HG02943 (cell line): ENCODE measurements around the gene CCNY.

Experiments
- ATAC-seq: cut with Tn5 transposase; IDR thresholded peaks from one replicate; pipeline ENCODE4 v1.9.1; 2021; ENCODE audit warnings: mild to moderate bottlenecking, low read depth, moderate library complexity; ENCODE audit not compliant: unreplicated experiment

The CCNY gene

DNA sequence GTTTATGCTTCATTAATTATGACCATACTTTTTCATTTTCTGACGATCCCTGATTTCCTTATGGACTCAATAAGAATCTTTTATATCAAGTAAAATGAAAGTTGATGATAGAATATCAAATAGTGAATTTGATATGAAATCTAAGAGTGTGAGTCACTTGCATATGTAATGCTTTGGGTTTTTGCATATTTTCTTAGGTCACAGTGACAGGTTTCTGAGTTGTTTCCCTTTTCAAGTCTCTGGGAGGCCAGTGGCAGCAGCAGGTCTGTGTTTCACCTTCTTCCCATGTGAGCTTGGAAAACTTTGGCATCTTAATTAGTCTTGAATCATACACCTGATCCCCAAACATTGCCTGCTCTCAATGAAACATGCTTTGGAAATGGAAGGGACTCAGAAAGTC, 234.1 kb downstream of the CCNY start:
- ATAC-seq = no peak

- no peak for ATAC-seq
Measured at GRCh38 chr10:35572583-35572982, 236.3 kb downstream of the CCNY start.

DNA sequence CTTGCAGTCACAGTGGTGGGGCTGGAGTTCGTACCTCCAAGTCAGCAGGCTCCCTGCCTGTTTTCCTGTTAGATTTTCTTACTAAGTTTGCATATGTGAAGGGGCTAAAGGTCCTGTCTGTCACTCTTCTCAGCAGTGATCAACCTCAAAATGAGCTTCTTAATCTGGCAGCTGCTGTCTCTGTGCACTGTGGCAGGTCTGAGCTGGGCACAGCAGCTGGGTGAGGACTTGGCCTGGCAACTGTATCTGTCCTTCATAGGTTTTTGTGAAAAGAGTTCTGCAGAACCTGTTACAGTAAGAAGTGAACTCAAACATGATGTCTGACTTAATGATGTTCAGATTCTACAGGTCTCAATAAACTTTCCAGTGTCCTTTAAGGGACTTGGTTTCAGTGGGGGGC, 237.5 kb downstream of the CCNY start:
- no peak for ATAC-seq

DNA sequence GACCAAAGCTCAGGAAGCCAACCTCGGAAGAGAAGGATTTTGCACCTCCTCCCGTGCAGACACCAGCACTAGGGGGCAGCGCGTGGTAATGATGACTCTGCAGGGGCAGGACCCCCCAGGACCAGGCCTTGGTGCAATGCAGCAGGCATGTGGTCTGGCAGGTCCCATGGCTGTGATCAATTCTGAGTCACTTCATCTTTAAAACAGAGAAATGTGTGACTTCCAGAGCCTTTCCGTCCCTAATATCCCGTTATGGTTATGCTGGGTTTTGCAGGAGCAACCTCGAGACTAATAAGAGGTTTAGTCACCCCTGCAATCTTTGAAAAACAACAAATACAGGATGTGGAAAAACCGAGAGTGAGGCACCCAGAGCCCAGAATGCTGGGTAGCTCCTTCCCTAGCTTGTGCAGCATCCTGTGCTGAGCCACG, 238.6 kb downstream of the CCNY start:
- ATAC-seq = no peak

- ATAC-seq = no peak
Measured at GRCh38 chr10:35575640-35576039, 239.3 kb downstream of the CCNY start.

GRCh38 chr10:35576730-35577129, 240.4 kb downstream of the CCNY start:
- no peak for ATAC-seq

DNA sequence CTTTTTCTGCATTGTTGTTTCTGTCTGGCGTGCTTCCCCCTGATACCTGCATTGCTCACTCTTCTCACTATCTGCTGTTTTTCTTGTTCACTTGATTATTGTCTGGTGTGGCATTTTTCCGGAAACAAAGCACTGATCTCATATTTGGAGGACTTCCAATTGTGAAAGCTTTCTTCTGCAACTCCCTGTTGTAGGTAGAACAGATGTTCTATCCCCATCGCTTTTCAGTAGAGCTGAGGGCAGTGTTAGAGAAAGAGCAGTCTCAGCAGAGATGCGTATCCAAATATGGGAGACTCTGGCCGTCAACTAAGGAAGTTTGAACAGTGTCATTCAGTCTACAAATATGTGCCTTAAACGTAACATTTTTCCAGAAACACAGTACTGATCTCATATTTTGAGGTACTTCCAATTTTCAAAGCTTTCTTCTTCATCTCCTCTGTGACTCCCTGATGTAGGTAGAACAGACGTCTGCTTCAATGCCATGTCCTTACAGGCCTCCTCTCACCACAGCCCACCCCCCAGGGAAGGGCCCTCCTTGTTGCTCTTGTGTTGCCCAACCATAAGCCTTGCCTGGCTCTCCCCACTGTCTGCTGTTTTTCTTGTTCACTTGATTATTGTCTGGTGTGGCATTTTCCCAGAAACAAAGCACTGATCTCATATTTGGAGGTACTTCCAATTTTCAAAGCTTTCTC, 241.8 kb downstream of the CCNY start:
- no peak for ATAC-seq

DNA sequence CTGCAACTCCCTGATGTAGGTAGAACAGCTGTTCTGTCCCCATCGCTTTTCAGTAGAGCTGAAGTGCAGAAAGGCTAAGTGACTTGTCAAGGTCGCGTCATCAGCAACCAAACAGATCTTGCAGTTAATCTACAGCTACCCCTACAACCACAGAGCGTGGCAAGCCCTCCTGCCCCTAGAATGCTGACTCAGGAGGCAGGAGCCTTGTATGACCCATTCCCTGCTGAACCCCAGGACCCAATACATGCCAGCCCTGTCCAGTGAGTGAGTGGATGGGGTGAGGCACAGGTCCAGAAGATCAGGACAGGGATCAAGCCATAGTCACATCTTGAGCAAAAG, 242.3 kb downstream of the CCNY start:
- no peak for ATAC-seq

DNA sequence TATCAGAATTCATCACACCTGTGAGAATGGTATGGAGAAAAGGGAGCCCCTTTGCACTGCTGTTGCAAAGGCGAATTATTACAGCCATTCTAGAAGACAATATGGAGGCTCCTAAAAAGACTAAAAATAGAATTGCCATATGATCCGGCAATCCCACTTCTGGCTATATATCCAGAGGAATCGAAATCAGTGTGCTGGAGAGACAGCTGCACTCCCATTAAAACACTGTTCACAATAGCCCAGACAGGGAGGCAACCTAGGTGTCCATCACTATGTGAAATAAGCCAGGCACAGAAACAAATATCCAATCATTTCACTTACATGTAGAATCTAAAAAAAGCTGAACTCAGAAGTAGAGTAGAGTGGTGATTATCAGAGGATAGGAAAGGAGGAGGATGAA, 242.8 kb downstream of the CCNY start:
- no peak for ATAC-seq

GRCh38 chr10:35579726-35580422, 243.6 kb downstream of the CCNY start:
- ATAC-seq = no peak

- ATAC-seq = no peak
Measured at GRCh38 chr10:35580423-35580770, 244.1 kb downstream of the CCNY start.

DNA sequence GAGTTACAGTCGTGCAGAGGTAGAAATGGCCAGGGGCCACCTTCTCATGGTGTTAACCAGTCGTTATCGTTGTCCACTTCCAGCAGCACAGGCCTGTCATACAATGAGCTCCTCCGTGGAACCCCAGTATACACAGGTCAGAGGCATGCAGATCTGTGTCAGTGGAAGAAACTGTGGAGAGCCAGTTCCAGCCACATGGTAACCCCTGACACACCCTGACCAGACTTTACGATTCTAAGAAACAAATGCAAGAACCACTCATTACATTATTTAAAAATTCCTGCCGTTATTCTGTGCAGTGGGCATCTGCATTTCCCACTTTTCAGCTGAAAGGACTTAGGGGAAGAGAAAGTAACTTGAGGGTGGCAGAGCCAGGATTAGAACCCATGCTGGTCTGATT, 245.3 kb downstream of the CCNY start:
- no peak for ATAC-seq

DNA sequence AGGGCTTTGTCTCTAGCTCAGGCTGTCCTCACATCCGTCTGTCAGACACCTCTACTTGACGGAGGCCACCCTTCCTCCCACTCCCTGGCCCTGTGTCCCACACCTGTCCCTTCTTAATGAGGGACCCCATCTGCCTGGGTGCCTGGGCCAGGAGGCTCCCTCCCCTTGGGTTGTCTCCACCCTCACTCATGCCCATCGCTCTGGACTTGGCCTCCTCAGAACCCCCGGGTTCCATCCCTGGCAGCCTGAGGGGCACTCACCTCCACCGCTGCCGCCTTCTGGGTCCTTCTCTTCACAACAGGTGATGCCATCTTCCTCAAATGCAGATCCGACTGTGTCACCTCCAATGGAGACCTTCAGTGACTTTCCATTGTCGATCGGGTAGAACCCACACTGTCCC, 248.6 kb downstream of the CCNY start:
- no peak for ATAC-seq

DNA sequence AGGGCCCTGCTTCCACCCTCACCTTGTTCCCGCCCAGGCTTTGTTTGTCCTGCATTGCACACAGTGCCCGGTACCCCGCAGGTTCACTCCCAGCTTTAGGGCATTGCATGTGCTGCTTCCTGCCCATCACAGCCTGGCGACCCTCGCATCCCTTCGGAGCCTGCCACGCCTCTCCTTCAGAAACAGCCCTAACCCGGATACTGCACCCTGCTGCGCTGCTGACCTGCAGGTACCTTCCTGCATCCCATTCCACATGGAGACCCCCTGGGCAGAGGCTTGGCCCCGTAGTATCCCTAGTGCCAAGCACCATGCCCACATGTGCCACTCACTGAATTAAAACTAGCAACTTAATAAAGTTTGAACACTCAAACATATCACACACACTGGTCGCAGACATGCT, 249.0 kb downstream of the CCNY start:
- no peak for ATAC-seq

- ATAC-seq = no peak
Measured at GRCh38 chr10:35585903-35586535, 249.7 kb downstream of the CCNY start.

GRCh38 chr10:35588836-35589235, 252.5 kb downstream of the CCNY start:
- ATAC-seq = no peak

DNA sequence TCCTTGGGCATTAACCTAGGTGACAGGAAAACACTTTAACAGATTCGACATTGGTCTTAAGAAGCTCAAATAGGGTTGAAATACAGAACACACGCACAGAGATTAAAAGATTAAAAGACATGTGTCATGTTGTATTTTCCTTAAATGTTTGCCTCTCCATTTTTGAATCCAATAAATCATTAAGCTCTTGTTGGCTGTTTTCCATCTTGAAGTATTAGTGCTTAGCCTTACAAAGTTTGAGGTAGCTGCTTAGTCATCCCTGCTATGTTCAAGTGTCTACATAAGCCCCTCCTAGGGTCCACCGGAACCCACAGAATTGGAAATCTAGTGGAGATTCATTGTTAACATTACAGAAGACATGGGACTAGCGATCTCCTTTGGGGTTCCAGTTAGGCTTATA, 256.1 kb downstream of the CCNY start:
- ATAC-seq = no peak

GRCh38 chr10:35594115-35595079, 258.1 kb downstream of the CCNY start:
- no peak for ATAC-seq

DNA sequence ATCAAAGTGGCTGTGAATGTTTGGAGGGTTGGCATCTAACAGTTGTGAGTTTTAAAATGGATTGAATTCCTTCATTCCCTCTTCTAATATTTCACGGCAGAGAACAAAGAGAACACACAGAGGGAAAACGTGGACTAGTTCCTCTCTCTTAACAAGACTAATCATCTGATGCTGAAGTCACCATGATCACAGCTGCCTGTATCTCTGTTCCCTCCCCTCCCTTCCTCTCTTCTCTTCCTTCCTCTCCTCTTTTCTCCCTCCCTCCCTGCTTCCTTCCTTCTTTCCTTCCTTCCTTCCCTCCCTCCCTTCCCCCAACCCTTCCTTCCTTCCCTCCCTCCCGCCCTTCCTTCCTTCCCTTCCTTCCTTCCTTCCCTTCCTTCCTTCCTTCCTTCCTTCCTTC, 258.8 kb downstream of the CCNY start:
- ATAC-seq = no peak

DNA sequence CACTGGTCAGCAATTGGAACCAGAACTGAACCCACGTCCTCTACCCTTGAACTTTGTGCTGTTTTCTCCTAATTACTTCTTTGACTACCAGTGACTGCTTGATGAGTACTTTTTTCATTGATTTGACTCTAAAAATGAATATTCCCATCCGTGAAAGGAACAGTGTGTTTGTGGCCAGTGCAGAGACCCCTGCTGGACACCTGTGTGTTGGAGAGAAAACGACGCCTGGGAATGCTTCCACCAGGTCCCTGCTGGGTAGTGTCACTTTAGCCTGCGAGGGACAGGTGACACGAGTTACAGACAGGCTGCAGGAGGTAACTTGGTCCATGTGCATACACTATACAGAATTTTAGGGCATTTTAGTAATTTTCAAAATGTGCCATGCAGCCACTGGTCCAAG, 262.1 kb downstream of the CCNY start:
- ATAC-seq = no peak

DNA sequence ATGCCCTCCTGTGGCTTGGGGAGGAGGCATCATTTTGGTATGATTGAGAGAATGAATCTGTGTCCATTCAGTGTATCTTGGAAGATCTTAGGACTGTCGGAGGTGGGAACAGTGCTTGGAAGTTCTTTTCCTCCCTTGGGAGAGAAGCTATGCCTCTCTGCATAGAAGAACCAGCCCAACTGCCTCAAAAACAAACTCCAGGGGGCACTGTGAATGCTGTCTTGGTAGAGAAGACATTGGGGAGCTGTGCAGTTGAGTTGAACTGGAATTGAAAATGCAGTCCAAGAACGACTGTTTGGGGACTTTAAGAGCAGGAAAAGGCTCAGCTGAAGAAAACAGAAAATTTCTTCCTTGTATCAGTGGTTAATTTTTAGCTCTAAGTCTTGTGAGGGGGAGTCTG, 263.9 kb downstream of the CCNY start:
- no peak for ATAC-seq
